RPMI8226 (cell line): ENCODE results near the gene TMC1.

Source experiments
- DNase-seq: peaks from one replicate; pipeline ENCODE4 v3.0.0-alpha.2; 2015

TMC1 gene

GRCh38 chr9:72882117-72882775 is 360.8 kb downstream of the TMC1 start:
- no peak for DNase-seq

- DNase-seq, result no peak
Measured at GRCh38 chr9:72883875-72884274, 362.5 kb downstream of the TMC1 start.

GRCh38 chr9:72884508-72884907 is 363.1 kb downstream of the TMC1 start:
- no peak for DNase-seq
